ENCODE measurements around the gene NMNAT3. TPM values are rescaled to one million over a fixed set of nuclear protein-coding genes. Genes with fewer than 3 reads are reported as not detected.

Gene NMNAT3
- polyA plus RNA-seq, 1 donor (not counting 4 experiments of a cell fraction or from before 2014, with no cell fraction given): 1.6 TPM

DNA sequence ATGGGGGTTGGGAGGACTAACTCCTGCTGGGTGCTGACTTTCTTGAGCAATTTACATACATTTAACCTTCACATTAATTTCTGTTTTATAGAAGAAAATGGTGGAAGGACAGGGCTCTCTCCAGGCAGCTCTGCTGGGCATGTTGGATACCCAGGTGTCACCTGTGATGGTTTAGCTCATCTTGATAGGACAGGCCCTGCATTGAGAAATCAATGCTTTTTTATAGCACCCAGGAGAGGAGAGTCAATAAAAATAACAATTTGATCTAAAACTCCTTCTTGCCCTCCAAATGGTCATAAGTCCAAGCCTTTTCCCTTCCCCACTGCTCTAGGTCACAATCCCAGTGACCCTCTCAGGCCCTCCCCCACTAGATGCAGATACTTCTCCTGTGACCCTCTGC, 90.0 kb downstream of the NMNAT3 start:
- H3K9me3 ChIP-seq (ENCODE audit: control insufficient read depth, low read depth, low read length): no peaks in the 10 kb centered on the region
- H2AFZ ChIP-seq (ENCODE audit: control insufficient read depth, low read length): no peak overlapping the region
- H3K4me3 ChIP-seq (ENCODE audit: control insufficient read depth in 2 of 3, extremely low read depth in 1 of 3, insufficient read depth in 2 of 3, low read depth in 1 of 3, low read length in 3 of 3): no peak overlapping the region
- dilution Hi-C loops (cut with MboI; ENCODE audit: extremely low pct_ligation_motif_present, low sequenced_read_pairs): no loop called here
- TF ChIP-seq EZH2 (IDR thresholded peaks at IDR 0.05; ENCODE audit: low read length): no peak
- TF ChIP-seq, protein P1, sequence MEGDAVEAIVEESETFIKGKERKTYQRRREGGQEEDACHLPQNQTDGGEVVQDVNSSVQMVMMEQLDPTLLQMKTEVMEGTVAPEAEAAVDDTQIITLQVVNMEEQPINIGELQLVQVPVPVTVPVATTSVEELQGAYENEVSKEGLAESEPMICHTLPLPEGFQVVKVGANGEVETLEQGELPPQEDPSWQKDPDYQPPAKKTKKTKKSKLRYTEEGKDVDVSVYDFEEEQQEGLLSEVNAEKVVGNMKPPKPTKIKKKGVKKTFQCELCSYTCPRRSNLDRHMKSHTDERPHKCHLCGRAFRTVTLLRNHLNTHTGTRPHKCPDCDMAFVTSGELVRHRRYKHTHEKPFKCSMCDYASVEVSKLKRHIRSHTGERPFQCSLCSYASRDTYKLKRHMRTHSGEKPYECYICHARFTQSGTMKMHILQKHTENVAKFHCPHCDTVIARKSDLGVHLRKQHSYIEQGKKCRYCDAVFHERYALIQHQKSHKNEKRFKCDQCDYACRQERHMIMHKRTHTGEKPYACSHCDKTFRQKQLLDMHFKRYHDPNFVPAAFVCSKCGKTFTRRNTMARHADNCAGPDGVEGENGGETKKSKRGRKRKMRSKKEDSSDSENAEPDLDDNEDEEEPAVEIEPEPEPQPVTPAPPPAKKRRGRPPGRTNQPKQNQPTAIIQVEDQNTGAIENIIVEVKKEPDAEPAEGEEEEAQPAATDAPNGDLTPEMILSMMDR (optimal IDR thresholded peaks at IDR 0.05 in 1 of 3, IDR thresholded peaks at IDR 0.05 in 1 of 3, conservative IDR thresholded peaks at IDR 0.05 in 1 of 3; ENCODE audit: extremely low read depth in 1 of 3, insufficient read depth in 2 of 3, low read length in 3 of 3): no peak
- DNase-seq (ENCODE audit: low read depth, low spot score): no peak
- no peaks in the 10 kb centered on the region for H4K20me1 ChIP-seq (ENCODE audit: control insufficient read depth, extremely low read depth, insufficient read depth, low read length)
- H3K79me2 ChIP-seq (ENCODE audit: control insufficient read depth, insufficient read depth, low read length): no peaks in the 10 kb centered on the region
- H3K36me3 ChIP-seq (ENCODE audit: control insufficient read depth in 2 of 2, extremely low read depth in 1 of 2, insufficient read depth in 2 of 2, low read length in 2 of 2): no peaks in the 10 kb centered on the region
- H3K9me1 ChIP-seq (ENCODE audit: control insufficient read depth, extremely low read depth, insufficient read depth, low read length): no peaks in the 10 kb centered on the region
- H3K4me2 ChIP-seq (ENCODE audit: control insufficient read depth, extremely low read depth, insufficient read depth, low read depth, low read length): no peak overlapping the region
- H3K27me3 ChIP-seq (ENCODE audit: control insufficient read depth, extremely low read depth, insufficient read depth, low read length): no peaks in the 10 kb centered on the region
- FAIRE-seq: no peak
- H3K27ac ChIP-seq (ENCODE audit: control insufficient read depth, insufficient read depth, low read length): no peak overlapping the region
- no peak overlapping the region for H3K9ac ChIP-seq (ENCODE audit: control insufficient read depth, extremely low read depth, insufficient read depth, low read length)
- H3K4me1 ChIP-seq (ENCODE audit: control insufficient read depth, extremely low read depth, insufficient read depth, low read length): peaks cover 3% of the 10 kb centered on the region

DNA sequence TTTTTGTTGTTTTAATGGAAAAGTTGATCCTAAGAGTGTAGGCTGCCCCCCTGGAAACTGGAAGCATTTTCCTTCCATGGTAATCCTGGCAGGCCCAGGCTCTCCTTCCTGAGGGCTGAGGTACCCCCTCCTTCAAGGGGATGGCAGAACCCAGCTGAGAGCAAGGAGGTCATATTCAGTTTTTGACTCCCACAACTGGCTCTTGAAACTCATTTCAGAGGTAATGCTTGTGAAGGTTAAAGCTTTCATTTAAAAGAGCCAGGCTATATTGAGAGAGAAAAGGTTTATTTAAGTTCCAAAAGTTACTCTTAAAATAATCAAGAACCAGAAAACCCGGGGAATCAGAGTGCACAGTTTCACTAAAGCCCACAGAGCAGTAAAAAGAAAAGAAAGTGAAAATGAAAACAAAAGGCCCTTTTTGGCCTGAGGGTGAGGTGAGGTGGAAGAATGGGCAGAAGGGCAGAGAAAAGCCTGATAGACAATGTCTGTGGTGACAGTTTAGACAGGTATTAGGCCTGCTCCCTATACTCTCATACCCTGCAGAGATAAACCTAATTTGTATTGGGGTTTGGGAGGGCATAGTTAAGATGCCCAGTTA, 91.3 kb downstream of the NMNAT3 start:
- Histone ChIP-seq H3K4me2 (ENCODE audit: control insufficient read depth, extremely low read depth, insufficient read depth, low read depth, low read length) (no peak overlapping the region), H3K4me3 (ENCODE audit: control insufficient read depth in 2 of 3, extremely low read depth in 1 of 3, insufficient read depth in 2 of 3, low read depth in 1 of 3, low read length in 3 of 3) (no peak overlapping the region), H4K20me1 (ENCODE audit: control insufficient read depth, extremely low read depth, insufficient read depth, low read length) (no peaks in the 10 kb centered on the region), H3K4me1 (ENCODE audit: control insufficient read depth, extremely low read depth, insufficient read depth, low read length) (peaks cover 3% of the 10 kb centered on the region), H3K9me1 (ENCODE audit: control insufficient read depth, extremely low read depth, insufficient read depth, low read length) (no peaks in the 10 kb centered on the region), H3K27me3 (ENCODE audit: control insufficient read depth, extremely low read depth, insufficient read depth, low read length) (no peaks in the 10 kb centered on the region), H3K9ac (ENCODE audit: control insufficient read depth, extremely low read depth, insufficient read depth, low read length) (no peak overlapping the region), H3K79me2 (ENCODE audit: control insufficient read depth, insufficient read depth, low read length) (no peaks in the 10 kb centered on the region), H3K27ac (ENCODE audit: control insufficient read depth, insufficient read depth, low read length) (no peak overlapping the region), H3K36me3 (ENCODE audit: control insufficient read depth in 2 of 2, extremely low read depth in 1 of 2, insufficient read depth in 2 of 2, low read length in 2 of 2) (no peaks in the 10 kb centered on the region), H3K9me3 (ENCODE audit: control insufficient read depth, low read depth, low read length) (no peaks in the 10 kb centered on the region), H2AFZ (ENCODE audit: control insufficient read depth, low read length) (no peak overlapping the region)
- TF ChIP-seq, protein P1 (optimal IDR thresholded peaks at IDR 0.05 in 1 of 3, IDR thresholded peaks at IDR 0.05 in 1 of 3, conservative IDR thresholded peaks at IDR 0.05 in 1 of 3; ENCODE audit: extremely low read depth in 1 of 3, insufficient read depth in 2 of 3, low read length in 3 of 3): no peak
- no peak for TF ChIP-seq EZH2 (IDR thresholded peaks at IDR 0.05; ENCODE audit: low read length)
- DNase-seq (ENCODE audit: low read depth, low spot score) (no peak), FAIRE-seq (no peak)
- dilution Hi-C loops (cut with MboI; ENCODE audit: extremely low pct_ligation_motif_present, low sequenced_read_pairs): no loop called here

Measured in keratinocyte (primary cell).